HG03135 (cell line): Measurements from ENCODE around the gene TP63.

Experiments used
- ATAC-seq: cut with Tn5 transposase; IDR thresholded peaks from one replicate; pipeline ENCODE4 v1.9.1; 2021; ENCODE audit warnings: mild to moderate bottlenecking, moderate library complexity; ENCODE audit not compliant: unreplicated experiment

The TP63 gene

DNA sequence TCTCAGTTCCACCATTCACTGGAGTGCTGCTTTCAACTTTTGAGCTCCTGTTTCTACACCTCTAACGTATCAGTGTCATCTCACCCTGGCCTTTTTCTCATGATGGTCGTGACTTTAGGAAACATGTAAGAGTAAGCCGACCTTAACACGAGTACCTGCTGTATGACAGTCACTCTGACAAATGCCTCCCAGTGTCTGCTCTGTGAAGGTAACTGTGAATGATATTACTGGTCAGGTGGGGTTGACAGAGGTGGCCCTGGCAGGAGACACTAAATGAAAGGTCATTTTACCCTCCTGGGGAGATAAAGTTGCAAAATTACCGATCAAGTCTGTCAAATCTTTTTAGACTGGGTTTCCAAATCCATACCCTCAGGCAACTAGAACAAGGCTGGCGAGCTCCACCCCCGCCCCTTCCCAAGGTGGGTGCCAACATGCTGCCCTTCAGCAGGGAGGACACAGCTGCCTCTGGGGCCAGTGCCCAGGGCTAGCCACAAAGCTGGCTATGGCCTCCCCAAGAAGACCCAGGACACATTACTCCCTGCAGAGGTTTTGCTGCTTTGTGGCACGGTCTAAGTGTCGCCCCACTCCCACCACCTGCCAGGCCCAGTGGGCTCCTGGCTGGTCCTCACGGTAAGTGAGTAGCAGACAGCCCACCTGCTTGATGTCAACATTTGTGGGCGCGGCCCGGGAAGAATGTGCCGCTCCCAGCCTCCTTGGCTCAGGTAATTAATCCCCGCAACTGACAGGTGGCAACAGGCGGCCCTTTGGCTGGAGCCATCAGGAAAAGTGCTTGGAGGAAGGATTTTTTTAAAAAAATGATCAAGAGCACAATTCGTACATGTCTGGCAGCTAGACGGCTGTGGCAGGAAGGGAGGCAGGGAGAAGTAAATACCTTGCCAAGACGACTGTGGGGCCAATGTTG is 211.8 kb downstream of the TP63 start:
- no peak for ATAC-seq

DNA sequence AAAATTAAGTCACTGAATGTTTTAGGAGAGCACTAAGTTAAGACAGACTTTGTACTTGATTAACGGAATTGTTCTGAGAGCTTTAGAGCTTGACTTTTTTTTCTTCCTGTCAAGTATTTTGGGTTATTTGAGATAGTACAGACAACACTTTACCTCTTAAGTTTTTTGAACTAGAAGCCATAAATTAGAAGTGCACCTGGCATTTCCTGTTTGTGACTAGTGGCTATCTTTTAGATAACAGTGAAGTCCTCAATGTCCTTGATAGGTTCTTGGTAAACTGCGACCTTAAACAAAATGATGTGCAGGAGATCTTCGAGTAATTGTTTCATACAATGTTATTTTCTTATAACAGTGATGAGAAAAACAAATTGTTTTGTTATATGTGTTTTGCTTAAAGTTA is 213.9 kb downstream of the TP63 start:
- ATAC-seq = no peak

DNA sequence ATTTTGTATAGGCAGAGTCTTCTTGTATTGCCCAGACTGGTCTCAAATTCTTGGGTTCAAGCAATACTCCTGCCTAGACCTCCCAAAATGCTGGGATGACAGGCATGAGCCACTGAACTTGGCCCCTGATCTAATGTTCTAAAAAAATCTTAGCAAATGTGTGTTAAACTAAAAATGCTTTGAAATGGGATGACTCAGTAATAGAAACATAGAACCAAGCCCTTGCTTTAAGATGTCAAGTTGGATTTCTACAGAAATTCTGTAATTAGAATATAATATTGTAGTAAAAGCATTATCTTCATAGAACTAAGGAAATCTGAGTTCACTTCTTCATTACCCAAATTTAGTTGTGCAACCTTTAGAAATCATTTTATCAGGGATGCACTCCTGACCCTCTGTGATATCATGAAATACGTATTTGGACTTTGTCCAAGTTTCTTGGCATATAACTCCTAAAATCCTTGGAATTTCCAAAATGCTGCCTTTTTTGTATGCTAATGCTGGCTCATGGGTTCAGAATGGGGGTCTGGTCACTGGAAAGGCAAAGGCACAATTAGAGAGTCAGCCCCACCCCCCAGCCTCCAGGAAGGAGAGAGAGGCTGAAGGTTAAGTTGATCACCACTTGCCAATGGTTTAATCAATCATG is 217.3 kb downstream of the TP63 start:
- ATAC-seq = no peak

DNA sequence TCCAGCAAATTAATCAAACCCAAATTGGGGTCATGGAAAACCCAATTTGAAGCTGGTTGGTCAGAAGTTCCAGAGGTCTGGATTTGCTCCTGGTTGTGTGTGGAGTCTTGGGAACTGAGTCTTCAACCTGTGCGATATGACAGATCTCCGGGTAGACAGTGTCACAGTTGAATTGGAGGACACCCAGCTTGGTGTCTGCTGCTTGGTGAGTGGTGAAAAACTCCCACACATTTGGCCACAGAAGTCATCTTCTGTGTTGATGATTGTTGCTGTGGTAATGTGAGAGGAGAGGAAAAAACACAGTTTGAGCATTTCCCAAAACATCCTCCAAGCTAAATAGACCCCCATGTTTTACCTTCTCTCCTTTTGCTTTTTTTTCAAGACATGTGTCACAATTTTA is 218.1 kb downstream of the TP63 start:
- ATAC-seq = no peak

DNA sequence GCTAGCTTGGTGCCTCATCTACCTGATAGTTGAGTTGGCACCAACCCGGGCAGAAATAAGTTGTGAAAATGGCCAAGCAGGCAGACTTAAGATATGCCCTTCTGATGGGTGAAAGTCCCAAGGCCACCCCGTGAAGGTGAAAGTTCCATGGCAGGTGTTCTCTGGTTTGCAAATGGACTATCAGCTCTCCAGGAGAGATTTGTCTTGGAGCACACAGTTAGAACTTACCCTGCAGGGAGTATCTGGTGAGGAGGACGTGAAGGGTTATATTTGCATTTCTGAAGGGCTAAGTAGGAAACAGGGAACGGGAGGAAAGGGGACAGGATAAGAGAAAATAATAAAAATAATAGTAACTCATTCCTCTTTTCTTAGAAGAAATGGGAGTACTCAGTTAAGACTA is 220.5 kb downstream of the TP63 start:
- ATAC-seq = no peak

DNA sequence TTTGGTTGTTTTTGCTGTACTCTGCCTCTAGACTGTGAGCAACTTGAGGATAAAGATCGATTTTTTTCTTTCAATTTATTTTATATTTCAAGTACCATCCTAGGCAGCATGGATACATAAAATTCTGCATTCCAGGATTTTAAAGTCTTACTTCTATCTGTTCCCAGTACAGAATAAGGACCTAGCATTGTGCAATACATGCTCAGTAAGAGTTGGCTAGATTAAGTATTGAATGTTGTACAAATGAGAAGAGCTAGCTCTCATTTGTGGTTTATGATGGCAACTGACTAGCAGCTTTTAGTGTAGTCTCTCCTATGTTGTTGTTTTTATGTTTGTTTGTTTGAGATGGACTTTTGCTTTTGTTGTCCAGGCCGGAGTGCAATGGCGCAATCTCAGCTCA is 222.7 kb downstream of the TP63 start:
- ATAC-seq = no peak

DNA sequence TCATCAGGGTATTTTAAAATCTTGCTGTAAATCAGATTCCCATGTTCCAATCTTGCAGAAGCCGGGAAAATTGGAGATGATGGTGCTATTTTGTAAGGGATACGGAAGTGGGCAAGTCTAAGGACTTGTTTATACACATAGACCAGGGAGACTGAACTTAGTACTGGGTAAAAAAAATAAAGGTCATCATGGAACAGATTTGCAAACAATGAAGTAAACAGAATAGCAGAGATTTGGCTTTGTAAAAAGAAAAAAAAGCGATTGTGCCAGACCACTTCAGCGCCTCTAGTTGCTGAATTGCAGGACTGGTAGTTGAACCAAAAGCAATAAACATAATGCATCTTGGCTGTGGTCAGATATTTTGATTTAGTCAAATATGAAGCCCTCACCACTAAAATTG is 229.1 kb downstream of the TP63 start:
- no peak for ATAC-seq

DNA sequence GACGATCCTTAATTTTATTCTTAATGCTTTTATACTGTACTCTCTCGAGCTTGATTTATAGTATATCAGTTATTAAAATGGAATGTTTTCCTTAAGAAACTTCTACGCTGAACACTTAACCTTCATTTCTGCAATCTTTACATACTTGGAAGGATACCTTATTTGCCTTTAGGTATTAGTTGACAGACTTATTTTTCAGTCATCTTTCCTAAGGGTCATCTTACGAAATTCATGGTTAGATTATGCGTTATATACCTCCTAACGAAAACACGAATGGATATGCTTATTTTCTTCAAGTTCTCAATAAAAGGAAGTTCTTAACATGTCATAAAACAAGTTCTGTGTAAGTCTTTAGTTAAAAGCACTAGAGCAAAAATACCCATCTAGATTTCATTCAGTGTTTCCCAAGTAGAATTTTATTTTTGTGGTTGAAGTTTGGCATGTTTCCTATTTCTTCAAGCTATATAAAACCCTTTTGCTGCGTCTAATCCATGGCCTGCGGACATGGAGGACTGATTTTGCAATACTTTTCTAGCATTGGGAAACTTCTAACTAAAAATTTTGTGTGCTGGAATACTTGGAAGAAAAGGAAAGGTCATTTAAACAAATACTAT is 231.3 kb downstream of the TP63 start:
- ATAC-seq = no peak

DNA sequence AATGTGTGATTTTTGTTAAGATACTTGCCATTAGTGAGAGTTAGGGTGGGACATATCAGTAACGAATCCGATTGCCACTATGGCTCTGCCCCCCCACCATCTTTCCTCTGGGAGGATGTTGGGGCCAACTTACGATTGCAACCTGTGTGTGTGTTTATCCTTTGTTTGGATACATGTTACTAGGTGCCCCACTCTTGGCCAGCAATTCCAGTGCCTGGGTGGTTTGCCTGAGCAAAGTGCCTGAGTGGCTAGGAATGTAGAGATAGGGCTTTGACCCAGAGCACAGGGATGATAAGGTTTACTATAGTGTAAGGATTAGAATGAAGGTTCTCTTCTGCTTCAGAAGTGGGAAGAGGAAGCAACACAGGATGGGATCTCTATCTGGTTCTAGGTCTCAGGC is 231.8 kb downstream of the TP63 start:
- ATAC-seq = no peak

DNA sequence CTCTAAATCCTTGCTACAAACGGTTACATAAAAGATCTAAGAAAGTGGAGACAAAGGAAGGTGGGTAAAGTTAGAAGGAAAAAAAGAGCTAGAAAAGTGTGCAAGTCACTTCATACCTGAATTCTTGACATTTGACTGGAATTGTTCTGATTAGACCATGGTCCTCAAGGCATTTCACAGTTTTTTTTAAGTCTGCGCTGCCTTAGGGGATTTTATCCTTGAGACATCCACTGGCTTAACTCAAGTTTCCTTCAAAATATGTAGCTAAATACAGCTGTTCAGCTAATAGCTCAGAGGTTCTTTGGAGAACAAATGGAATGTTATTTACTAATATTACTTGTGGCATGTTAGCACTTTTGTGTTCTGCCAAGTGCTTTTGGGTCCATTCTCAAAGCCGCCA is 236.9 kb downstream of the TP63 start:
- ATAC-seq = no peak

DNA sequence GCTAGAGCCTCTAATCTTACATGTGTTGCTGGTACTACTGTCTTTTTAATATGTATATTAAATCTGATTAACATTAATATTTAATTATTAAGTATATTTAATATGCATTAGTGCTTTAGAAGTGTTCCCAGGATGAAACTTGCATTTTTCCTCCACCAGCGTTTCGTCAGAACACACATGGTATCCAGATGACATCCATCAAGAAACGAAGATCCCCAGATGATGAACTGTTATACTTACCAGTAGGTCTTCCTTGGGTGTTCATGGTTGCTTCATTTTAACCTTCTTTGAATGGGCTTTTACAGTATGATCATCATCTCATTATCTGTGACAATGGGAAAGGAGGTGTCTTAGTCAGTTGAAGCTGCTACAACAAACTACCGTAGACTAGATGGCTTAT is 238.0 kb downstream of the TP63 start:
- no peak for ATAC-seq

DNA sequence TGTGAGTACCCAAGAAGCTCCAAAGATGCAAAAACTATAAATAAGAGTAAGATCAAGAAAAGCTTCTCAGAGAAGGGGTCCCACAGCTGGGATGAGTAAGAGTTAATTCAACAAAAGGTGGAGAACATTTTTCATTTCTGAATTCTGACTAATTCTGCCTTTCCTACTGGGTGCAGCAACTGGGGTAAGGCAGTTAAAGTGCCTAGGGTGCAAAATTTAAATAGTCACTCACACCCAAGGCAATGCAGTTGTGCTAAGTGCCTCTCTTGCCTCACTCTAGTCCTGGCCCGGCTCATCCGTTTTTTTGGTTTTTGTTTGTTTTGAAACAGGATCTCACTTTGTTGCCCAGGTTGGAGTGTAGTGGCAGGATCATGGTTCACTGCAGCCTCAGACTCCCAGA is 240.2 kb downstream of the TP63 start:
- no peak for ATAC-seq

DNA sequence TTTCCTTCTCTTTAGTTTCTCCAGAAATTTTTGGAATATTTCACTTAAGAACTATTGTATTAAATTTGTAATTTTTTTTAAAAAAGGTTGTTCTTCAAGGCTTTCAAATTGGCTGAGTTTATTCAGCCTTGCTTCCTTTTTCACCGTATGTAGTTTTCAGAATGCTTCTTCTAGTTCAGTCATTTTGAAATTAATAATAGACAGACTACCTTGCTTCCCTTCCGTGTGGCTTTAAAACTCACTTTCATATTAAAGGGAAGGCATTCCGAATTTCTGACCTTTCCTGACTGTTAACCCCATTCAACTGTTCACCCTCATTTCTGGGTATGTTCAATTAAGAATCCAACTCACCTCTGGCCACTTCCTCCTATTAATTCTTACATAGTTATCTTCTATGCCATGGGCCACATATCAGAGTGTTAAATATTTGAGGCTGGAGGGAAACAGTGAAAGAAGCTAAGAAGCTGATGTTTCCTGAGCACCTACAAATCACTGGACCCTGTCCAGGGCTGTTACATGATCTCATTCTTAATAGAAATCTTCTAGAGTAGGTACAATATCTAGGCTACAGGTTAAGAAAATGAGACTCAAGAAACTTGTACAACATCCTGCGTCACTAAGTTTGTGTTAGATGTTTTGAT is 252.0 kb downstream of the TP63 start:
- ATAC-seq = peak; percentile 63

DNA sequence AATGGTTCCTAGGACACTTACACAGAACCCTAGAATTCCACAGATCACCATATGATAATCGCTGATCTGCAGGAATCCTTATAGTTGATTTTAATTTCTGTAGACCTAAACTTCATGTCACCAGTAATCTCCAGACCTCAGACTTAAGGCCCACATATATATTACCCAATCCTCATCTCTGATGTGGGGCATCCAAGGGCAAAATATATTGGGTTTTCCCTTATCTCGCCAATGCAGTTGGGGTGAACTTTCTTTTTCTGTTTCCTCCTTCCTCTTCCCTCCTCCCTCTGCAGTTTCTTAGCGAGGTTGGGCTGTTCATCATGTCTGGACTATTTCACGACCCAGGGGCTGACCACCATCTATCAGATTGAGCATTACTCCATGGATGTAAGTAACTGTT is 259.3 kb downstream of the TP63 start:
- no peak for ATAC-seq

DNA sequence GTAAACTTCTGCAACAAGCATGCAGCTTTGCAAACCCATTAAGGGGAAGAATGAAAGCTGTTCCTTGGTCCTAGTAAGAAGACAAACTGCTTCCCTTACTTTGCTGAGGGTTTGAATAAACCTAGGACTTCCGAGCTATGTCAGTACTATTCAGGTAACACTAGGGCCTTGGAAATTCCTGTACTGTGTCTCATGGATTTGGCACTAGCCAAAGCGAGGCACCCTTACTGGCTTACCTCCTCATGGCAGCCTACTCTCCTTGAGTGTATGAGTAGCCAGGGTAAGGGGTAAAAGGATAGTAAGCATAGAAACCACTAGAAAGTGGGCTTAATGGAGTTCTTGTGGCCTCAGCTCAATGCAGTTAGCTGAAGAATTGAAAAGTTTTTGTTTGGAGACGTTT is 265.3 kb downstream of the TP63 start:
- no peak for ATAC-seq

DNA sequence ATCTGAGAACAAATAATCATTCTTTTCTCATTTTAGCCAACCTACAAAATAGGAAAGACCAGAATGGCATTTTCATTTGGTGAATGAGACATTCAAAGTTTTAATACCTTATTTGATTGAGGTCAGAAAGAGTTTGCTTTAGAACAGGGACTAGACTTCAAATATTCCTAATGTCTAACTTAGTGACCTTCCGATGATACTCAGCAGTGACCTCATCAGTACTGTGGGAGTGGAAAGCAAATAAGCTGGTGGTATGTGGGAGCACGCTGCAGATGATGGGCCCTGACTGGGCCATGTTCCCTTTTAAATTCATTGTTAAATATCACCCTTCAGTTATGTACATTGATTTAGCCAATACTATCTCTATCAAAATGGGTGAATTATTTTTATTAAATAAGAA is 266.2 kb downstream of the TP63 start:
- no peak for ATAC-seq

DNA sequence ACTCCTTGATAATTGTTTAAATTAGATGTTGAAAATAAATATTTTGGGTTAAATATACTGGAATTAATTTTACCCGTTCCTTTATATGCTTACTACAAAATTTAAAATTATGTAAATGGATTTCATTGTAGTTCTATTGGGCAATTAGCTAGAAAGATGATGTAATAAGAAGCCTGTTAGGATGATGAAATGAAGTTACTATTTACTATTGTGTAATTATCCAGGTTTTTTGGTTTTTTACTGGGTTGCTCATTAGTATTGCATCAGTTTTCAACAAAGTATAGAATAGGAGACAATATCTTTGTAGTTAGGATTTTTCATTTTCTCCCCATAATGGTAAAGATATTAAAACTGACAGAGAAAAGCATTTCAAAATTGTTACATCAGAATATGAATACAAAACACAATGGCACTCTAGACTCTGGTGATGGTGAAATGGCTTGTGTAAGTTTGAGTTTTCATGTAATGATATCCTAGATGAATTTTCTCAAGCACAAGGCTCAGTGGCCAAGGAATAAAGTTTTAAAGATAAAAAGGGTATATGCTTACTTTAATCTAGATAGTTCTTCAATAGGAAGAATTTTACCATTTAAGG is 267.5 kb downstream of the TP63 start:
- no peak for ATAC-seq

DNA sequence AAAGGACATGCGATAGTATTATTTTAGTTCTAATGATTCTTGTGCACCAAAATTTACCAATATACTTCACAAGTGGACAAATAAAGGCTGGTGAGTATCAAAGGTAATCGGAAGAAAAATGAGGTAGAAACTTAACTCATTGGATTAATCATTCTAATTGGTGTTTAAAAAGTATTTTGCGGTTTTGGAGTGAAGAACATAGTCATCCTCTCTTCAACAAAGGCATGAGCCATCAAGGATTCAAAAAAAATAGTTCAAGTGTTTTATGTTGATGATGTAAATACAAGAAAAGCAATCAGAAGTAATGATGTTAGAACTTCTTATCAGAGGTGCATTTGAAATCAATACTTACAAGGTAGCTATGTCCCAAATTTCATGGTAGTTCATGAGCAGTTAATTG is 268.0 kb downstream of the TP63 start:
- ATAC-seq = no peak

DNA sequence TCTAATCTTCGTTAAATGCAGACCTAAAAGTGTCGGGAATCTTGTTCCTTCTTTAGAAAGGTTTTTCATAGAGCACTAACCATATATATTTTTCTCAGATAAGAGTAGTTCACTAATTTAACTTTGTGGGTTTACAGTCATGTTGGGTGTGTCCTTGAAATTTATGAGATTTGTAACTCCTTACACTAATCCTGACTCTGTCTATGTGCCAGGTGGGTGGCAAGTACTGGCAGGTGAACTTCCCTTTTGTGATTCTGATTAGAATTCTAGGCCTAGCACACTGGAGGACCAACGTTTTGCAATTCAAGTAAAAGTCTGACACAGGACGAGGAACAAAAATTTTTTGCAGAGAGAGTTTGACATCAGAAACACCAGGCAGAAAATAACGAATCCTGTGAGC is 269.4 kb downstream of the TP63 start:
- no peak for ATAC-seq

DNA sequence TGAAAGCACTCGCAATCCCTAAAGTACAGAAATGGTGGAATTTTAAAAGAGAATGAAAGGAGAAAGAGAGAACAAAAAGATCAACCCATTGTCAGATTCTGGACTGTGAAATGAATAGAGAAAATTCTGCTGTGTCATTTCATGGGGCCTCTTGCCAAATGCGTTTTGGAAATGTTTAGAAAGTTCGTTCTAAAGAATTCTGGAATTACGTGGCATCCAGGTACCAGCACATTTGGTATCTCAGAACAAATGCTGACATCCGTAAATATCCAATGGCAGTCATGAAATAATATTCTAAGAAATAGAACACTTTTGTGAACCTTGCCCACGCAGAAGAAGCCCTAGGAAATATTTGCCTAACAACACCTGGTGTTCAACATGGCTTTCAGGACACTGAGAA is 270.3 kb downstream of the TP63 start:
- no peak for ATAC-seq
